ENCODE data around the gene RAD23B.
"Not testable (repeated sequence)": the region's sequence is repeated elsewhere in the genome, so short reads cannot be mapped to it uniquely, and the experiment has no call there.

Gene RAD23B

DNA sequence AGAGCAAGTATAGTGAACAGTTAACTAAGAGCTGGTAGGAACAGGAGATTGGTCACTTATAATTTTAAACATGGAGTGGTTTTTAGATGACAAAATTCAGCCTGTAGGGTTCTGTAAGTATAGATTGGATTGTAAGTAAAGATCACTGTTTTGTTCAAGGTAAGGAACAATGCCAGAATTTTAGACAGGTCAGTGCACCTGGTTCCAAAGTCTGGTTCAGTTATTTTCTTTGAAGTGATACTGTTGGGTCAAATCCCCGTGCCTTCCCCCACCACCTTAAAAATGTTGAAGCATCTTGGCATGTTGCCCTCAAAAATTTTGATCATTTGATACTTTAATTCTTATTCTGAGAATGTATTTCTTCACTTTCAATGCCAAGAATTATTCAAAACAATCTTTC is 12.9 kb downstream of the RAD23B start:
- DNase-seq: no peak

DNA sequence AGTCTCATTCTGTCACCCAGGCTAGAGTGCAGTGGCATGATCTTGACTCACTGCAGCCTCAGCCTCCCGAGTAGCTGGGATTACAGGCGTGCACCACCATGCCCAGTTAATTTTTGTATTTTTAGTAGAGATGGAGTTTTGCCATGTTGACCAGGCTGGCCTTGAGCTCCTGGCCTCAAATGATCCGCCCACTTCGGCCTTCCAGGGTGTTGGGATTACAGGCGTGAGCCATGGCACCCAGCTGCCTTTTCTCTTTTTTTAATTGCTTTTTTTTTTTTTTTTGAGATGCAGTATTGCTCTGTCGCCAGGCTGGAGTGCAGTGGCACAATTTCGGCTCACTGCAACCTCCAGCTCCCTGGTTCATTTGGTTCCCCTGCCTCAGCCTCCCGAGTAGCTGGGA is 13.5 kb downstream of the RAD23B start:
- DNase-seq: not testable (repeated sequence)

DNA sequence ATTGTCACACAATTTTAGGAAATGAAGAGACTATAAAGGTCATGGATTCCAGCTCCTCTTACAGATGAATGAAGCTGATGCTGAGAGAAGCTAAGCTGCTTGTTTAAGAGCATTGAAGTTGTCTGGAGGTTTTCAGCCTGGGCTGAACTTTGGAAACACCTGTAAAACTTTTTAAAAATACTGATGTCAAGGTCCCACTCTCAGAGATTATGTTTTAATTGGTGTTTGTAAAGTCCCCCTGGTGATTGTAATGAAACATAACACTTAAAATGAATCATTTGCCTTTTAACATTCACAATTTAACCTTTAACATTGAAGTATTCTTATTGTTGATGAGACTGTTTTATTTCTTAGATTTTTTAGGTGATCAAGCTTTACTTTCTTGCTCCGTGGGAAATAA is 16.4 kb downstream of the RAD23B start:
- no peak for DNase-seq

DNA sequence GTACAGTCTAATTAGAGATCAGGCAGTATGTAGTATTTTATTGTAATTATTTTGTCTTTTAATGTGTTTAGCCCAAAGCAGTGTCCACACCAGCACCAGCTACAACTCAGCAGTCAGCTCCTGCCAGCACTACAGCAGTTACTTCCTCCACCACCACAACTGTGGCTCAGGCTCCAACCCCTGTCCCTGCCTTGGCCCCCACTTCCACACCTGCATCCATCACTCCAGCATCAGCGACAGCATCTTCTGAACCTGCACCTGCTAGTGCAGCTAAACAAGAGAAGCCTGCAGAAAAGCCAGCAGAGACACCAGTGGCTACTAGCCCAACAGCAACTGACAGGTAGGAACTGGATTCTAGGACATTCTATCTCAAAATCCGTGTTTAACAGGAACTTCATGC is 23.2 kb downstream of the RAD23B start:
- DNase-seq: no peak

DNA sequence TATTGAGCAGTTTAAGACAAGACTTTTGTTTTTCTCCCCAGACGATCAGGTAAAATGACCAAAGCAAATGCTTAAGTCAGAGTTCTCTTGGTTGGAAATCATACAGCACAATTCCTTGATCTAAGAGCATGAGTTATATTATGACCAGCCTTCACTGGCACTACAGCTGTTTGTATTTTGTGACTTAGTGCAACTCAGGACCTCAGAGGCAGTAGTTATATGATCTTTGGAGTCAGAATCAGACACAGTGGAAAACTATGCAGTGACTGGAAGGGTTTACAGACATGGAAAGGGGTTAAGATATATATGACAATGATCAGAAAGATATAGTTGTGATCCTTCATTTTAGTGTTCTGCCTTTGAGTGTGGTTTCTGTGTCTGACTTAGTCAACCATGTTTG is 24.3 kb downstream of the RAD23B start:
- no peak for DNase-seq

DNA sequence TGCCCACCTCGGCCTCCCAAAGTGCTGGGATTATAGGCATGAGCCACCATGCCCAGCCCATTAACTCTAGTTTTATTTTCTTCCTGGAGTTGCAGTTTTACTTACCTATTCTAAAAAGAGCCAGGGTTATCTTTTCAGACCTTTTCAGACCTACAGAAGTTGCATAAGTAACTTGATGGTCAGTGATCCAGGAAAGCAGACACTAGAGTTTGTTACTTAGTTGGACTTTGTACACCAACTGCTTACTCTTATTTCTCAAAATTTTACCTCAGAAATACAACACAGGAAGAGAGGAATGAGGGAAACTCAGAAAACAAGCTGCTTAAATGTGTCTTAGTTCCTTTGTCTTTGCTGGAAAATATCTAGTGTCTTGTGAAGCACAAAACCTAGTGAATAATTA is 25.4 kb downstream of the RAD23B start:
- DNase-seq: no peak

DNA sequence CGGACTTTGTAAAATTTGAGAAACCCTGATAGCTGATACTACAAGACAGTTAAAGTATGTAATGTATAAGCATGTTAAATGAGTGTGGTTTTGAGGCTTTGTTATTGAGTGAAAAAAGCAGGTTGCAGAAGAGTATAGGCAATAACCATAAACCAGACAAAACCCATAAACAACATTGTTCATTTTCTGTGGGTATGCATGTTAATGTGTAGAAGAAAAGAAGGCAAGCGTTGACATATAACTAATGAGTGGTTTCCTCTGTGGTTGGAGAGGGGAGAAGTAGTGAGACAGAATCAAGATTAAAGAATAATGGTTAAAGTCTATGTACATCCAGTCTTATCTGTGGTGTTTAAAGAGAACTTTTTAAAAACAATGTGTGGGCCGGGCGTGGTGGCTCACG is 26.2 kb downstream of the RAD23B start:
- DNase-seq: no peak

DNA sequence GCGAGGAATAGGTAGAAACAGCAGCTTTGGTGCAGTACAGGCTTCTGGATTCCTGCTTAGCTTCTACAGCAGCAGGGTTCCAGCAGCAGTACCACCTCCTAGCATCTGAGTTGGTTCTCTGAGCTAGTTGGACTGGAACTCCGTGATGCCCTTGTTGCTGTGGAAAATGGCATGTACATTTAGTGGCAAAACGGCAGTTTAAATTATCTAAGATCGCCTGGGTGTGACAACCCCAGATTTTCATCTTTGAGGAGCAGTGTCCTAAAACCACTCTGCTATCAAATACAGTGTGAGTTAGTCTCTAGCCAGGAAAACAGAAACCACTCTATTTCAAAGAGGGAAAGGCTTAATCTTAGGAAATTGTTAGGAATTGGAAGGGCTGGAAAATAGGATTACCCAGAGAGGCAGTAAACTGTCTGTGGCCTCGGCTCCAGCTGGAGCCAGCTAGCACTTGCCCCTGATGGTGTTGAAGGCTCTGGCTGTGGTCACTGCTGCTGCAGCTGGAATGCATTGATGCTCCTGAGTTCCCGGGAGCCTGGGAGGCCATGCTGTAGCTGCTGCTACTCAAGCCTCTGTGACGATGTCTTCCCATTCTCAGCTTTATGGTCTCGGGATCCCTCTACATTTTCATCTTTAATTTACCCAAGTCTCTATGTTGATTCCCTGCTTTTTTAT is 29.4 kb downstream of the RAD23B start:
- no peak for DNase-seq

DNA sequence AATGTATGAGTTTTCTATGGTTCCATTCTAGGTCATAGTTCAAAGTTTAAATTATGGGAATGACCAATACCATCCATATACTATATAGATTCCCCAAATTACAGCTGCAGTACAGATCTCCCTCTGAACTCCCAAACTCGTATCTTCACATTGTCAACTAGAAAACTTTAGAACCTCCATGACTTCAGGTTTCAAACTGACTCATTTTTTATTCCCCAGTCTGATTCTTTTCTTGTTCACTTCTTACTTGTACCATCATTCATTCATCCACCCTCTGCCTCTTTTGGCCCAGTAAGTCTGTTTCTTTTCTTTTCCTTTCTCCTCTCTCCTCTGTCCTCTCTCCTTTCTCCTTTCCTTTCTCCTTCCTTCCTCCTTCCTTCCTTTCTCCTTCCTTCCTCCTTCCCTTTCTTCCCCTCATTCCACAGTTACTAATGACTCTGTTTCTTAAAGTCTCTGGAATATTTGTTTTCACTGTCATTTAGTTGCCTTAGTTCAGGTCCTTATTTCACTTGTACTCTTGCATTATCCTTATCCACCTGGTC is 30.5 kb downstream of the RAD23B start:
- no peak for DNase-seq

DNA sequence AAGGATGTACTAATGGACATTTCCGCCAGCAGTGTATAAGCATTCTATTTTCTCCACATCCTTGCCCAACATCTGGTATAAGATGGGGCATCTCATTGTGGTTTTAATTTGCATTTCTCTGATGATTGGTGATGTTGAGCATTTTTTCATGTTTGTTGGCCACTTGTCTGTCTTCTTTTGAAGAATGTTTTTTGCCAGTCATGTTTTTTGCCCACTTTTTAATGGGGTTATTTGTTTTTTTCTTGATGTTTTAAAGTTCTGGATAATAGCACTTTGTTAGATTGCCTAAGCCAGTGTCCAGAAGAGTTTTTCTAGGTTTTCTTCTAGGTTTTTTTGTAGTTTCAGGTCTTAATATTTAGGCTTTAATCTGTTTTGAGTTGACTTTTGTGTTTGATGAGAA is 31.7 kb downstream of the RAD23B start:
- no peak for DNase-seq

DNA sequence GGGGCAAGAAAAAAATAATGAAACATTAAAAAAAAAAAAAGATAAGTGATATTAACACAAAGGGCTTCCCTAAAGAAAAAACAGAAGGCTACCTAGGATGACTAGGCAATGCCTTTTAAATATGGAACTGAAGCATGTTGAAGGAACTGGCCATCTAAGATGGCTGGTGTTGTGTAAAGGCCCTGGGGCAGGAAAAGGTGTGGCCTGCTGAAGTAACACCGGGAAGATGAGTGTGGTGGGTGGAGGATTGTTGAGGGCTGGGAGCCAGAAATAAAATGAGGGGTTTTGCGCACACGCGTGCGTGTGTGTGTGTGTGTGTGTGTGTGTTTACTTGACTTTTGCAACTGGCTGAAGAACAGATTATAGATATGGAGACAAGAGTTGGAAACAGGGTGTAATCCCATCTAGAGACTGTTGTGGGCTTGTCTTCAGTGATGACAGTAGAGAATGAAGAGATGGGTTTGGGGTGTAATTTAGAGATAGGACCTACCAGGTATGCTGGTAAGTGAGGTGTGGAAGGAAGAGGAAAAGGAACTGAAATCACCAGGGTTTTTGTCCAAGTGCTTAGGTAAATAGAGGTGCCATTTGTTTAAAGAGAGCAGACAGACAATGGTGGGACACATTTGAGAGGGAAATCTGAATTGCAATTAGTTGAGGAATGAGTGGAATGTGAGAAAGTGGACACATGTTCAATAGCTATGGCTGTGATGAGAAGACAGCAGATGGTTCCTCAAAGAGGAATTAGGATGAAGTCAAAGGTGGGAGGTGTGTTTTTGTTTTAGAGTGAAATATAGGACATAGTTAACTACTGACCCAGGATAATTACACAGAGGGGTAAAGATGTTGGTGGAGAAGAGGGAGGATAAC is 33.9 kb downstream of the RAD23B start:
- no peak for DNase-seq

DNA sequence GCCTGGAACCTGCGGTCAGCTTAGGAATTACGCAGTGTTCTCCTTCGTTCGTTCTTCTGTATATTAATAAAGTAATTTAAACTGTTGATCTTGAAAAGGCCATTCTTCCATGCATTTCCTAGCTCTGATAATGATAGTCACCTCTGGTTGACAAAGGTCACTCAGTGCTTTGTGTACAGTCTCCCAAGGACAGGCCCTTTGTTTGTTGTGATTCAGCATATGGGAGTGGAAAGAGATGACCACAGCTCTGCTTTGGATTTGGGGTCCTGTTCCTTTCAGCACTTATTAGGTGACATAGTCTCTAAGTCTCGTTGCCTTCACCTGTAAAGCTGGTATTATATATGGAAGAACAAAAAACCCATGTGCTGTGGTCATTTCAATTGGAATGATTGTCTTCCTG is 39.6 kb downstream of the RAD23B start:
- DNase-seq: no peak

DNA sequence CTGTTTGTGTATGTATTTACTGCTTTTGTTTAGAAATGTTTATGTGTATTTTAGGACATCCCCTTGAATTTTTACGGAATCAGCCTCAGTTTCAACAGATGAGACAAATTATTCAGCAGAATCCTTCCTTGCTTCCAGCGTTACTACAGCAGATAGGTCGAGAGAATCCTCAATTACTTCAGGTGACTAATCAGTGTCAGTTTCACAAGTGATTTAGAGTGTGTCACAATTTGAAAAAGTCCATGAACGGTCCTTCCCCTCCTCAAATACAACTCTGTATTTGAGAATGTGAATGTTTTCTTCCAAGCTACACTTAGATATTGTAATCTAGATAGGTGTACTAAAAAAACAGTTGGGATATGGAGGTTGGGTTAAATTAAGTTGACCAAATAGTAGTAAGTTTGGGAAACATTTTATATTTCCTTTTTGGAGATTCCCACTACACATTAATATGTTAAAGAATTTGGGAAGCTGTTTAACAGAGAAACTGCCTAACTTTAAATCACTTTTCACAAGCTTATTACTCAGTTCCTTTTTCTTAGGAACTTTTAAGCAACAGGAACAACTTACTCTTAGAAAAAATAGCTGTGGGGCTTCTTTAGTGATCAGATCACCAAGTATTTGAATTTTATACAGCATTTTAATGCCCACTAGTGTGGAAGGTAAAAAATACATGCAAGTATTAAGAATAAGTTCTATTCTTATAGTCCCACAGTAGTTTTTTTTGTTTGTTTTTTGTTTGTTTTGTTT is 40.9 kb downstream of the RAD23B start:
- no peak for DNase-seq

DNA sequence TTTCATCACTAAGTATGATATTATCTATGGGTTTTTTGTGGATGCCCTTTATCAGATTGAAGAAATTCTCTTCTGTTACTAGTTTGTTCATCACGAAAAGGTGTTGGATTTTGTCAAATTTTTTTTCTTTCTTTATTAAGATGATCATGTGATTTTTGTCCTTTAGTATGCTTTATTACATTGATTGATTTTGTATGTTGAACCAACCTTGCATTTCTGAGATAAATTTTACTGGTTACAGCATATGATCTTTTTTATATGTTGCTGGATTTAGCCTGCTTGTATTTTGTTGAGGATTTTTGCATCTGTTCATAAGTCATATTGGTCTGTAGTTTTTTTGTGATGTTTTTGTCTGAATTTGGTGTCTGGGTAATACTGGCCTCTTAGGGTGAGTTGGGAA is 42.8 kb downstream of the RAD23B start:
- DNase-seq: no peak

DNA sequence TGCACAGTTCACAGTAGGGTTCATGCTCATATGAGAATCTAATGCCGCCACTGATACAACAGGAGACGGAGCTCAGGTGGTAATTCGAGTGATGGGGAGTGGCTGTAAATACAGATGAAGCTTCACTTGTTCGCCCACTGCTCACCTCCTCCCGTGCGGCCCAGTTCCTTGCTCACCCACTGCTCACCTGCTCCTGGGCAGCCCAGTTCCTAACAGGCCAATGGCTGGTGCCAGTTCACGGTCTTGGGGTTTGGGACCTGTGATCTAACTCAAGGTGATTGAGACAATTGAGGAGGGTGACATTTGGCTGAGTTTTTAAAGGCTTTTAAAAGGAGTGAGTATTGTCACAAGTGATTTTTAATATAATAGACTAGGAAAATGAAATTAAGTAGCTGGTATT is 45.4 kb downstream of the RAD23B start:
- no peak for DNase-seq

DNA sequence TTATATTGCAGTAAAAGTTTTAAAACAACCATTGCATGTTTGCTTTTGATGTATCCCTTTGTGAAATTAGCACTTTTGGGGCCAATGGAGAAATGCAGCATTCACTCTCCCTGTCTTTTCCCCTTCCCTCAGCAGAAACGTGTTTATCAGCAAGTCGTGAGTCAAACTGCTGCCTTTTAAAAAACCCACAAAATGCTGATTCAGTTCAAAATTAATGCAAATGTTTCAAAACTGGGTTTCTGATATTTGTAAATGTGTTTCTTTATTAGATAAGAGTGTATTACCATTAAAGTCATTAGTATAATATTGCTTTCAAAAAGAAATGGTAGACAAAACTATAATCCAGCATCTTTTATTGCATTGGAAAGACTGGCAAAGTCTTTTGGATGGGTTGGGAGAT is 47.3 kb downstream of the RAD23B start:
- DNase-seq: no peak

DNA sequence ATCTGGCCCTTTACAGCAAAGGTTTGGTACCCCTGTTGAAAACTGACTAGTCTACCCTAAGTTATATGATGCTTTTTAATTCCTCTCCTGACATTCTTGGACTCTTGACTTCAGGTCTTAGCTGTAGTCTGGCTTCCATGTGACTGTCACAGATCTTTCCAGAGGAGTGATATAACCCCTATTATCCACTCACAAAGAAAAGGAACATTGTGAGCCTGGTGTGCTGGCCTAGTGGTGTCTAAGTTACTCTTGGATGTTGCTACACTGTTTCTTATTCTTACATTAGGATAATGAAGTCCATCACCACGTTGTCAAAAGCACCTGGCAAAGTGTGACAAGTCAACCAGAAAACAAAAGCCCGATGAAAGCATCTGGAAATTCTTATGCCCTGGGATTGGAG is 49.8 kb downstream of the RAD23B start:
- no peak for DNase-seq

DNA sequence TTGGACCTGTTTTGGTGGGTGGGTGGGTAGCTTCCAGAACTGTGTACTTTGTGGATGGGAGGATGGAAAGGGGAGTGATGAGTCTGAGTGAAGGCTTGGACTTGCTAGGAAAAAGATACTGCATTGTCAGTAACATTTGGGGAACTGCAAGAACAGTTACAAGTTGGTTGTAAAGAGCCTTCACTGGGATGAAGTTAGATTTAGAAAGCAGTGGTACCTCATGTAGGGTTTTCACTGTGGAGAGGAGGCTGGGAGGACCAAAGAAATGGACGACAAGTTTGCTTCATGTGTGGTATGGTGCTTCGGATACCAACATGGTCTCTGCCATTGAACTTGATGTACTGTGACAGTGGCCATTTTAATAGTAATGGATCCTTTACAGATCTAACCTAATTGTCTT is 50.3 kb downstream of the RAD23B start:
- no peak for DNase-seq

DNA sequence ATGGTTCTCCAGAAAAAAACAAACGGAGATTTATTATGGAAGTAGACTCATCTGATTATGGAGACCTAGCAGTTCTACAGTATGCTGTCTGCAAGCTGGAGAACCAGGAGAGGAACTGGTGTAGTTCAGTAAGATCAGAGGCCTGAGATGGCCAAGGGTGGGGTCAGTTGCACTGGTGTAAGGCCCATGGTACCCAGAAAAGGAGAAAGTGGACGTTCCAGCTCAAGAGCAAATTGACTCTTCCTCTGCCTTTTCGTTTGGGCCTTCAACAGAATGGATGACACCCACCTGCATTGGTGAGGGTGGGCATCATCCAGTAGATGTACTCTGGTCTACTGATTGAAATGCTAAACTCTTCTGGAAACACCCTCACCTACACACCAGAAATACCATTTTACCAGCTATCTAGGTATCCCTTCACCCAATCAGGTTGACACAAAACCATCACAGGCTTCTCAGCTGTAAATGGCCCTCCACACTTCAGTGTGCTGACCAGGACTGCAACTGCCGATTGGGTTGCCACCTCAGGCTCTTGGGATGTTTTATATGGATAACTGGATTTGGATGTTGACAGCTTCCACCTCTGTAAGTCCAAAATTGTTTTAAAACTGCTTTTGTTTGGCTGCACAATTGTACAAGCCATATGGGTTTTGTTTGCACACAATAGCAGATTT is 51.2 kb downstream of the RAD23B start:
- no peak for DNase-seq

DNA sequence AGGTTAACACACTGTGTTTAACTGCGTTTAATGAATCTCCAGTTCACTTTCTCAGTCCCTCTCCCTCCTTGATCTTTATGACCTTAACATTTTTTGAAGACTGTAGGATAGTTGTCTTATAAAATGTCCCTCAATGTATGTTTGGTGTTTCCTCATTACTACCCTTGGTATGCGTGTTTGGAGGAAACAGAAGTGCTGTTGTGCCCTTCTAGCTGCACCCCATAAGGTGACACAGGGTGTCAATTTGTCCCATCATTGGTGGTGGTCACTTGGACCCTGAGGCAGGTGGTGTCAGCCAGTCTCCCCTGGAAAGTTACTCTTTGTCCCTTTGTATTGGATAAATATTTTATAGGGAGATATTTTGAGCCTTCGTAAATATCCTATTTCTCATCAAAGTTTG is 52.3 kb downstream of the RAD23B start:
- no peak for DNase-seq

DNA sequence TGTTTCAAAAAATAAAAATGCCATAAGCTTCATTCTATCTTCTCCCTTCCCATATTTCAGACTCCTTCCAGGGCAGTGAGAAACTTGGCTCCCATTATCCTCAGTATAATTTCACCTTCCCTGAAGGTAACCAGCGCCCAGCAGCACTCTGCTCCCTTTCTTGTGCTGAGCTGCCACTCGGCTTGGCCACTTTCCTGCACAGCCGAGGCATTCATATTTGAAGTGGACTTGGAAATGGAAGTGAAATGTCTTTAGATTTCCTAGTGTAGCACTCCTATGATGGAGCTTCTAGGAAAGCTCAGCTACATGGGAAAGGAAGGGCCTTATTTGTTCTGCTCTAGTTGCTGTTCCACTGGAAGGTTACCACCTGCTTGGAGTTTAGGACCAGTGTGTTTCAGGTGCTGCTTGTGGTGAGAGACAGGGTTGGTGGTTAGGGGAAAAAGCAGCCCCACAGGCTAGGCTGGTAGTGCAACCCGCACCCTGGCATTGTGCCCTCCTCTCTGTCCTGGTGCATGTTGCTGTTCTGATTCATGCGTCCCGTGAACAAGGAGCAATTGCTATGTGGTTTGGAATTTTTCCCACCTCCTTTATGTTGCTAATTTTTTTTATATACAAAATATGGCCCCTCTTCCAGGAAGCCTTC is 53.8 kb downstream of the RAD23B start:
- DNase-seq: no peak

Data from stimulated activated naive CD4-positive, alpha-beta T cell treated with Interleukin-2 at 50 U/mL for 16 hours (primary cell).